GM12875 (cell line): ENCODE results near the gene TBC1D12.

Experiments used
- H3K4me3 ChIP-seq: one replicate; pipeline ENCODE4 v1.5.1; 2011; ENCODE audit warnings: low read depth, low read length, control low read depth
- CTCF ChIP-seq: IDR thresholded peaks from 2 replicates; pipeline ENCODE4 v1.5.1; 2011; ENCODE audit warnings: low read depth, mild to moderate bottlenecking, control low read depth, inconsistent platforms, low read length, moderate library complexity, borderline replicate concordance; ENCODE audit not compliant: insufficient read depth

TBC1D12 gene

GRCh38 chr10:94362360-94363250 is 39.7 kb upstream of the TBC1D12 start, which contains the start of gene NOC3L:
Gene NOC3L, minus strand, starts transcription at chr10:94362939. Its CDS starts 101 bp downstream, at chr10:94362838.
- peak; percentile 75 for TF ChIP-seq CTCF
- peak within 1 kb of the TSS; percentile 75 for H3K4me3 ChIP-seq

GRCh38 chr10:94363251-94363565 is 39.1 kb upstream of the TBC1D12 start:
- no peak for TF ChIP-seq CTCF

GRCh38 chr10:94364482-94364881 is 37.9 kb upstream of the TBC1D12 start:
- H3K4me3 ChIP-seq, result no peak overlapping the region

More at GRCh38 chr10:94363251-94363565, 39.1 kb upstream of the TBC1D12 start:
- peak overlapping the region; percentile 75 for H3K4me3 ChIP-seq

GRCh38 chr10:94366382-94366781 is 36.0 kb upstream of the TBC1D12 start:
- TF ChIP-seq CTCF, result no peak
- H3K4me3 ChIP-seq, result no peak overlapping the region

More at GRCh38 chr10:94364482-94364881, 37.9 kb upstream of the TBC1D12 start:
- TF ChIP-seq CTCF, result no peak

- TF ChIP-seq CTCF, result no peak
Measured at GRCh38 chr10:94370501-94370900, 31.8 kb upstream of the TBC1D12 start.

GRCh38 chr10:94375374-94375773 is 27.0 kb upstream of the TBC1D12 start:
- no peak overlapping the region for H3K4me3 ChIP-seq
- TF ChIP-seq CTCF, result no peak

More at GRCh38 chr10:94370501-94370900, 31.8 kb upstream of the TBC1D12 start:
- no peak overlapping the region for H3K4me3 ChIP-seq

GRCh38 chr10:94376865-94377264 is 25.5 kb upstream of the TBC1D12 start:
- no peak overlapping the region for H3K4me3 ChIP-seq
- no peak for TF ChIP-seq CTCF
